Adrenal gland (tissue), 5 donors: Measurements from ENCODE around the gene GLI2.

Experiments used
- CTCF ChIP-seq, 6 experiments: fragments of 450-650 bp in 4 of 6; fragments of 200-600 bp in 2 of 6; sonication (generic) in 1 of 6; IDR thresholded peaks; 1 replicate in 5 of 6; 2 replicates in 1 of 6; pipeline versions ENCODE4 v1.5.1 to v1.8.0; 2016 to 2021; ENCODE audit warnings: antibody characterized with exemption in 6 of 6, mild to moderate bottlenecking in 2 of 6, moderate library complexity in 1 of 6
- POLR2A ChIP-seq, 2 donors: fragments of 450-650 bp; IDR thresholded peaks; one replicate each; pipeline ENCODE4 v1.6.1; 2017; ENCODE audit warnings: antibody characterized with exemption in 2 of 2, mild to moderate bottlenecking in 2 of 2, moderate library complexity in 1 of 2
- donor health status: DM: no; HTN: no; CAD: no.

DNA sequence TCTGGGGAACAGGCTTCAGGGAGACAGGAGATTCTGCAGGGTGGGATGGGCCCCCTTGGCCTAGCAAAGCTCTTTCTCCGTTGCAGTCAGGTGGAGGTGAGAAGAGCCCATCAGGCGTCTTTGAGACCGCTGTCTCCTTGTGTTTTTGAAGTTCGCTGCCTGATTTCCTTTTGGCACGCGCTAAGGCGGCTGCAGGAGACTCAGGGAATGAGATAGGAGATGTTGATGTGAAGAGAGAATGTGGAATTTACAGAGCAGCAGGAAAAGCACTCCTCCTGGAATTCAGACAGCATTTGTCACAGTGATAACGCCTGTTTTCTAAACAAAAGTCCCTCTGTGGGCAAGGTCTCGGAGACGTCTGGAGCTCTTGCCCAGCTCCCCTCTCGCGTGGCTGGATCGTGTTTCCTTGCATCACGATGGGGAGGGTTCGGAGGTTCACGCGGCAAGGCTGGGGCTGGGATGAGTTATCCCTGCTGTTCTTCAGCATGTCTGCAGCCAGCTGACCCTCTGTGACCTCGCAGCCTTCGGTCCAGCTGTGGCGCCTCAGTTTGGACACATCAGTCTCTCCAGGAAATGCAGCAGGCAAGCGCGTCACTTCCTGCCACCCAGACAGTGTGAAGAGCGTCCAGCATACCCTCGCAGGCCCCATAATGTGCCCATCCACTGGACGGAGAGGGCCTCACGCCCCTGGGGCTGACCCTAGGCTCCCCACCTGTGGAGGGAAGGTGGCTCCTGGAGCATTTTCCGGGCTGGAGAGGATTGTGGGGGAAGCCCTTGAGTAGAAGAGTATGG lies 30.2 kb downstream of the GLI2 start:
- TF ChIP-seq CTCF (IDR thresholded peaks at IDR 0.05) (no peak), POLR2A (IDR thresholded peaks at IDR 0.05) (no peak)
